Dermis microvascular lymphatic vessel endothelial cell (primary cell): ENCODE results near the gene HSD17B8. TPM values are rescaled to one million over a fixed set of nuclear protein-coding genes. Genes with fewer than 3 reads are reported as not detected.

Experiments
- DNase-seq, 2 donors: peaks; one replicate each; pipeline versions ENCODE4 v3.0.0 to v3.0.0-alpha.2; 2010; ENCODE audit warnings: low read depth in 2 of 2
- total RNA-seq: library from RNA; depleted of rRNA; stranded (reverse); fragments of >200 nt; gene quantifications from 2 replicates; pipeline ENCODE4 v1.2.1, GENCODE V29; 2014

Gene HSD17B8
- total RNA-seq, 1 donor from 2014 or later: 7.7 TPM

- DNase-seq: no peak
Measured at GRCh38 chr6:33171016-33171879, 33.2 kb upstream of the HSD17B8 start.

- DNase-seq: no peak
Measured at GRCh38 chr6:33171880-33172687, 32.4 kb upstream of the HSD17B8 start.

GRCh38 chr6:33172688-33173534 lies 31.5 kb upstream of the HSD17B8 start:
- DNase-seq: peak in 1 of 2 donors; percentile 28

GRCh38 chr6:33173535-33174180 lies 30.8 kb upstream of the HSD17B8 start:
- DNase-seq: no peak

- no peak for DNase-seq
Measured at GRCh38 chr6:33174784-33175183, 29.7 kb upstream of the HSD17B8 start.

DNA sequence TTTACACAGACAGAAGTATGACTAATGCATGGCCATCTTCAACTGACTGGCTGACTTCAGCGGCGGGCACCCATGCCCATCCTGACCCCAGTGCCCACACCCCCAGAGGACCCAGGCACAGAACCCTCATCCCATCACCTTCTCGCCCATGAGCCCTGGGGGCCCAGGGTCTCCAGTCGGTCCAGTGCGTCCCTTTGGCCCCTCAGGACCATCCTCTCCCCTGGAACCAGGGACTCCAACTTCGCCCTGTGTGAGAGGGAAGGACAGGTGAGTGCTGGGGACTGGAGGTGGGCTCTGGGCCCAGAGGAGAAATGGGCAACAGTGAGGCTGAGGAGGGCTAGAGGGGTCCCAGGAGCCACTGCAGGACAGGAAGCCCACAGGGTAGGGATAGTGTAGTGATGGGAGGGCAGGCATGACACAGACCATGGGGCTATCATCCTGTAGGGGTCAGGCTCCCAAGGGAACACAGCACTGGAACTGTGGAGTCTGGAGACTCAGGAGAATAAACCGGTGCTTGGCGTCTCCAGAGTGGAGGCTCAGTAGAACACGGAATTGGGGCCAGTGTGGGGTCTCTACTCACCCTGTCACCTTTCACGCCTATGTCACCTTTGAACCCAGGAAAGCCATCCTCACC lies 28.9 kb upstream of the HSD17B8 start:
- DNase-seq: no peak

DNA sequence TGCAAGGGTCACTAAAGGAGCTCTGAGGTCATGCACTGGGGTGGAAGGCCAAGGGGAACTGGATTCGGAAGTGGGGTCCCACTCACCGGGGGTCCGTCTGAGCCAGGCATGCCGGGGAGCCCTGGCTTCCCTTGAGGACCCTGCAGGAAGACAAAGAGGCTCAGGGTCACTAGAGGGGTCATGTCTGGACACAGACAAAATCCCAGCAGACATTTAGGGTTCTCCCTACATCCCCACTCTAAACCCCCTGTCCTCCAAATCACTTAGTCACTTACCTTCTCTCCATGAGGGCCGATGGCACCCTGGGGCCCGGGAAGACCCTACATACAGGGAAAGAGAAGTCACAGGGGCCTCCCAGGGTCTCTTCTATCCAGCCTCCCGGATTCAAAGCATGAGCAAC lies 27.5 kb upstream of the HSD17B8 start:
- DNase-seq: no peak

GRCh38 chr6:33177552-33178446 lies 26.7 kb upstream of the HSD17B8 start:
- DNase-seq: no peak

DNA sequence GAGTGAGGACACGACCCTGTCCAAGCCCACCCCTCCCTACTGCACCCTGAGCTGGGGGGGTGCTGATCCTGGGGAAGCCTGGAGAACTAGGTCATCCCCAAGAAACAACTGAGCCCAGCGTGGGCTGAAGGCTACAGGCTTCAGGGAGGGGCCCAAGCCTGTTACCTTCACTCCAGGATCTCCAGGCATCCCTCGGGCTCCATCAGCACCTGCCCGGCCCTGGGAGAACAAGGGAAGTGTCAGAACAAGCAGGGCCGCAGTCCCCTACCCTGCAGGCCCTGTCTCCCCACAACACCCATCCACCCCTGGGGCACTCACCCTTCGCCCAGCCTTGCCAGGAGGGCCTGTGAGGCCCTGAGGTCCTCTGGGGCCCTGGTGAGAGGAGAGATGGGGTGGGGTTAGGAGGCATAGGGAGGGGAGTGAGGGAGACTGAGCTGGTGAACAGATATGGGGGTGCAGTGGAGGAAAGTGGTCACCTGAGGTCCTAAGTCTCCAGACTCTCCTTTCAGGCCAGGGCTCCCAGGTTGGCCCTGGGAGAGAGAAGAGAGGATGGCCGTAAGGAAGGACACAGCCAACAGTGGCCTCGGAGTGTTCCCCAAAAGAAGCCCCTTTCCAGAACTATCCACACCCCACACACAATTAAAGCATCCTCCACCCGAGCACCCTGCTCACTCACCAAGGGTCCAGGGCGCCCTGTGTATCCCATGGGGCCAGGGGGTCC lies 25.5 kb upstream of the HSD17B8 start:
- no peak for DNase-seq

DNA sequence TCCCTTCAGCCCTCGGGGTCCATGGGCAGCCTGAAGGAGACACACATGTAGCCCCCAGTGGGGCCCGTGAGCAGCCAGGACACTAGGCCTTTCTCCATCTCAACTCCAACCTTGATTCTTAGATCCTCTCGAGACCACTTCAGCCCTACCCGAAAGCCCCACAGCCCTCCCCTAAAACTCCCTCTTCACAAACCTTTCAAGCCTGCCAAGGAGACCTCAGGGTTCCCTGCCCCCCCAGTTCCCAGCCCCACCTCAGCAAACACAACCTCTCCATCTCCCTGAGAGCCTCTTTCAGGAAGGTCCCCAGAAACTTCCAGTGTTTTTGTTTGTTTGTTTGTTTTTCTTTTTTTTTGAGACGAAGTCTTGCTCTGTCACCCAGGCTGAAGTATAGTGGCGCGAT lies 23.3 kb upstream of the HSD17B8 start:
- DNase-seq: no peak

DNA sequence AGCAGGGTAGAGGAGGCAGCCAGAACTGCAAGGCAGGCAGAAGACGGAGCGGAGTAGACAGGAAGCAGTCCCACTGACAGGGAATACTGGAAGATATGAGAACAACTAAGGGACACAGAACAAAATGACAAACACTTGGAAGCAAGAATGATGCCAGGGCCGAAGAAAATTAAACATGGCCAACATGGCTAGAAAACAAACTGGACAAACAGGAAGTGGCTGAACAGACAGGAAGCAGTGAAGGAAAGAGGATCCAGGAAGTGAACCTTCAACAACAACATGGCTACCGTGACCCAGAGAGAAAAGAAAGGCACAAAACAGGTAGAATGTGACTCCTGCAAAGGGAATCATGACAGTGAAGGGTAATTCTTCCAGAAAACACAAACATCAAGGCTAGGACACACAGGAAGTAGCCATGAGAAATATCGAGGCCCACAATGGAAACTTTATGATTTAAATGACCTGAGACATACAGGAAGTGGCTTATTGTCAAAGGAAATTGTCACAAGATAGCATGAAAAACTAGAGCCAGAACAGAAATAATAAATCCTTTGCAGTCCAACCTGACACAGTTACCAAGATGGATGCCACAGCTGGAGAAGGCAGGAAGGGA lies 21.3 kb upstream of the HSD17B8 start:
- DNase-seq: peak in 1 of 2 donors; percentile 26

DNA sequence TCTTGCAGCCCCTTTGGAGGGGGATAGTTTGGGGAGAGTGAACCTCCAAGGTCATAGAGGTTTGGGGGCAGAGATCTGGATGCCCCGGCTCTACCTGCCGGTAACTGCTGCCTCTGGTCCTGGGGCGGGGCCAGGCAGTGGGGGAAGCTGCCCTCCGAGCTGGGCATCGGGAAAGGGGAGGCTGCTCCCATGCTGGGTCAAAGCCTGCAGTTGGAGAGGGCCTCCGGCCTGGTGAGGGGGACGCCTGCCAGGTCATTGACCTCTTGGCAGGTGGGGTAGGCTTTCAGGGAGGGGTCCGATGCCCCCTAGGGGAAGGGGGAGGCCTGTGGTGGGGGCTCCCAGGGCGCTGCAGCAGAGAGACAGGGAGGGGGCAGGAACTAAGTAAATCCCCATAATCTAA lies 19.3 kb upstream of the HSD17B8 start:
- DNase-seq: no peak

DNA sequence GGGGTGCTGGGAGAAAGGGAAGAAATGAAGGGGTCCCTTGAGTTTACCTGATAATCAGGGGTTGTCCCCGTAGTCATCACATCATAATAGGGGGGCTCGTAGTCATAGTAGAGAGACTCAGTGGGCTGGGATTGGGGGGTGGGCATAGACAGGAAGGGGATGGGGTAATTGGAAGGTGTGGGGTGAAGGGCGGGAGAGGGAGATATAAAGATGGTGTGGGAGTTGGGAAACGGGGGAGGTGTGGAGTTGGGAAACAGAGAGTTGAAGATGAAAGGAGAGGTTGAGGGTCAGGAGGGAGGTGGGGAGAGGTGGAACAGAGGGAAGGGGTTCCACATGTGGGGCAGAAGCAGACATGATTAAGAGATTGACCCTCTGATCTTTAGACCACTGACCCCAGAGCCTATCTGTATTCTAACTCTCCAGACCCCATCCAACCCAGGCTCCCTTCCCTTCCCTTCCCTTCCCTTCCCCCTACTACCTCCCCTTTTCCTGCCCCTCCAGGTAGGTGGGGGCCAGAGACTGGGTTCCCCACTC lies 18.7 kb upstream of the HSD17B8 start:
- no peak for DNase-seq

DNA sequence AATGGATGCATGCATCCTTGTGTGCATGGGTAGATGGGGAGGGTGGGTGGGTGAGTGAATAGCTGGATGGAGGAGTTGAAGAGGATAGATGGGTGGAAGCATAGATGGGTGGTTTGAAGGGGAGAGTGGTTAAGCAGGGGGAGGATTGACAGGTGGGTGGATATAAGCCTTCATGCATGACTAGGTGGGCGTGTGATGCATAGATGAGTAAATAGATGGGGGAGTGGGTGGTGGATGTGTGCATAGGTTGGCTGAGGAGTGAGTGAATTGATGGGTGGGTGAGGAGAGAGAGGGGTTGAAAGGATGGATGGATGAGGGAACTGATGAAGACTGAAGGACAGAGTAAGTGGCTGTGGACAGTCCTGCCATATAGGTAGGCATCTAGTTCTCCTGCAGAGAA lies 16.6 kb upstream of the HSD17B8 start:
- no peak for DNase-seq

- no peak for DNase-seq
Measured at GRCh38 chr6:33189164-33189563, 15.3 kb upstream of the HSD17B8 start.

DNA sequence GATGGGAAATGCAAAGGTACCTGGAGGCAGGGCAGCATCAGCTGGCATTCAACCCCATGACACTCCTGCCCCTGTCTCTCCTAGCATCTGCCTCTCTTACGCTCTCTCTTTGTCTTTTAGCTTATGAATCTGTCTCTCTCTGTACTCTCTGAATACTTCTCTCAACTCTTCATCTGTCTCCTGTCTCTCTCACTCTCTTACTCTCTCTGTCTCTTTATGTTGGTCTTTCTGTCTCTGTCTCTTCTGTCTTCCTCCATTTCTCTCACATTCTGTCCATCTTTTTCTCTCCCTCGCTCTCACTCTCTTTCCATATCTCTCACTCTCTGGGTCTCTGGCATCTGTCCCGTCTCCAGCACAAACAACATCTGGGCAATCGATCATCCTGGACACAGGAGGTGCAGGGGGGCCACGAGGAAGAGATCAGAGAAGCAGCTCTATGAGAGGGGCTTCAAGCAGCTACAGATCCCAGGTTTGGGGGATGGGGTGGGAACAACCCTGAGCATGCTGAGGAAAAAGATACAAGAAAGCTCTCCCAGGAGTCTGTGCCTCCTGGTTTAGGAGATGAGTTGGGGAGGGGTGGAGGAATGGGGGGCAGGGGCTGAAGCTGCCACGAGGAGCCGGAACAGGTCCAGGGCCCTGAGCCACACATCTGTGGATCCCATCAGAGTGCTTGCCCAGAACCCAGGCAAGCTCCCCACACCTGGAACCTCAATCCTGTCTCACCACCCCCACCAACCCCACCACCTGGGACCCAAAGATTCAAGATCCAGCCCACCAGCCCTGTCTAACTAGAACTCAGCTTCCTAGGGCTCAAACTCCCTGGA lies 14.6 kb upstream of the HSD17B8 start:
- DNase-seq: no peak

GRCh38 chr6:33190504-33191107 lies 13.8 kb upstream of the HSD17B8 start:
- no peak for DNase-seq
